EL (cell line): Measurements from ENCODE around the gene PXYLP1.
"Not testable (repeated sequence)": the region's sequence is repeated elsewhere in the genome, so short reads cannot be mapped to it uniquely, and the experiment has no call there.

Experiments used
- DNase-seq: peaks from one replicate; pipeline ENCODE4 v3.0.0-alpha.2; 2016

Gene PXYLP1

GRCh38 chr3:141302364-141303141 lies 70.9 kb downstream of the PXYLP1 start:
- peak; percentile 92 for DNase-seq

GRCh38 chr3:141303481-141304223 lies 72.0 kb downstream of the PXYLP1 start:
- peak; percentile 84 for DNase-seq

GRCh38 chr3:141305436-141305835 lies 73.8 kb downstream of the PXYLP1 start:
- peak; percentile 61 for DNase-seq

GRCh38 chr3:141306276-141306675 lies 74.7 kb downstream of the PXYLP1 start:
- no peak for DNase-seq

- DNase-seq = no peak
Measured at GRCh38 chr3:141306922-141307321, 75.3 kb downstream of the PXYLP1 start.

GRCh38 chr3:141307351-141308059 lies 75.9 kb downstream of the PXYLP1 start:
- DNase-seq = no peak

- DNase-seq = peak; percentile 26
Measured at GRCh38 chr3:141308588-141309218, 77.1 kb downstream of the PXYLP1 start.

GRCh38 chr3:141311170-141311495 lies 79.5 kb downstream of the PXYLP1 start:
- no peak for DNase-seq

GRCh38 chr3:141311496-141312353 lies 80.1 kb downstream of the PXYLP1 start:
- DNase-seq = peak; percentile 98

GRCh38 chr3:141312354-141313092 lies 80.9 kb downstream of the PXYLP1 start:
- no peak for DNase-seq

- no peak for DNase-seq
Measured at GRCh38 chr3:141313093-141313683, 81.6 kb downstream of the PXYLP1 start.

- not testable (repeated sequence) for DNase-seq
Measured at GRCh38 chr3:141314415-141314814, 82.8 kb downstream of the PXYLP1 start.

- DNase-seq = no peak
Measured at GRCh38 chr3:141316851-141317250, 85.2 kb downstream of the PXYLP1 start.

- DNase-seq = no peak
Measured at GRCh38 chr3:141320399-141321108, 88.9 kb downstream of the PXYLP1 start.

GRCh38 chr3:141321109-141321497 lies 89.5 kb downstream of the PXYLP1 start:
- peak; percentile 79 for DNase-seq

GRCh38 chr3:141323936-141324704 lies 92.5 kb downstream of the PXYLP1 start:
- DNase-seq = no peak

GRCh38 chr3:141326123-141326522 lies 94.5 kb downstream of the PXYLP1 start:
- DNase-seq = no peak

- DNase-seq = no peak
Measured at GRCh38 chr3:141326626-141327025, 95.0 kb downstream of the PXYLP1 start.
